H1 (cell line): ENCODE measurements around the gene AK2. TPM values are rescaled to one million over a fixed set of nuclear protein-coding genes. Genes with fewer than 3 reads are reported as not detected.

Experiments
- CTCF ChIA-PET: fragments of 300-600 bp; sonication (Branson Sonifier 250); formaldehyde crosslinking; loops from one replicate; lab custom pipeline; 2021; ENCODE audit not compliant: partially characterized antibody; lab: Charles Lee
- POLR2A ChIA-PET: fragments of 300-600 bp; sonication (Branson Sonifier 250); formaldehyde crosslinking; loops from one replicate; lab custom pipeline; 2021; ENCODE audit warnings: inconsistent platforms; ENCODE audit not compliant: partially characterized antibody; lab: Charles Lee
- DNase-seq, 2 experiments: peaks; one replicate each; pipeline versions ENCODE4 v3.0.0 to v3.0.0-alpha.2; 2010 to 2022; ENCODE audit warnings: low spot score in 2 of 2, low read depth in 1 of 2, mixed read lengths in 1 of 2
- FAIRE-seq: peaks from 2 replicates; lab custom pipeline; 2011; peaks lifted over from hg19 to GRCh38; lab: Jason Lieb, UNC
- H2AFZ ChIP-seq: 2 replicates; pipeline ENCODE4 v1.8.1; 2012; ENCODE audit warnings: low read length, inconsistent platforms
- H2AK5ac ChIP-seq: 2 replicates; pipeline ENCODE4 v1.6.1; 2013; ENCODE audit warnings: low read depth, low read length
- H2BK120ac ChIP-seq: replicated peaks from 2 replicates; pipeline ENCODE3; 2013; ENCODE audit warnings: low read depth, low read length, inconsistent platforms
- H2BK12ac ChIP-seq: 2 replicates; pipeline ENCODE4 v1.6.1; 2013; ENCODE audit warnings: low read depth, low read length
- H2BK15ac ChIP-seq: 2 replicates; pipeline ENCODE4 v1.6.1; 2013; ENCODE audit warnings: low read length
- H2BK20ac ChIP-seq: 2 replicates; pipeline ENCODE4 v1.6.1; 2013; ENCODE audit warnings: low read length
- H2BK5ac ChIP-seq: 2 replicates; pipeline ENCODE4 v1.6.1; 2013; ENCODE audit warnings: low read depth, low read length
- H3K14ac ChIP-seq: 2 replicates; pipeline ENCODE4 v1.6.1; 2013; ENCODE audit warnings: inconsistent platforms; ENCODE audit not compliant: insufficient read length
- H3K18ac ChIP-seq: 2 replicates; pipeline ENCODE4 v1.6.1; 2013; ENCODE audit warnings: low read length; ENCODE audit errors: extremely low read depth
- H3K23ac ChIP-seq: 2 replicates; pipeline ENCODE4 v1.6.1; 2013; ENCODE audit warnings: inconsistent platforms; ENCODE audit not compliant: insufficient read length
- H3K23me2 ChIP-seq: 2 replicates; pipeline ENCODE4 v1.6.1; 2013; ENCODE audit warnings: low read depth, low read length
- H3K27ac ChIP-seq: 2 replicates; pipeline ENCODE4 v1.6.1; 2011; ENCODE audit warnings: low read depth, low read length, inconsistent platforms
- H3K27me3 ChIP-seq, 4 experiments: replicated peaks in 1 of 4; 1 replicate in 1 of 4; 2 replicates in 3 of 4; pipeline versions ENCODE4 v1.6.1 to v1.8.1; 2011 to 2013; ENCODE audit warnings: low read length in 3 of 4, mild to moderate bottlenecking in 3 of 4, inconsistent platforms in 2 of 4, mixed read lengths in 2 of 4, moderate library complexity in 1 of 4; ENCODE audit not compliant: control insufficient read depth in 3 of 4, insufficient read depth in 3 of 4; ENCODE audit errors: extremely low read depth in 1 of 4
- H3K36me3 ChIP-seq, 4 experiments: 2 replicates each; pipeline versions ENCODE4 v1.6.1 to v1.8.1; 2011 to 2013; ENCODE audit warnings: mild to moderate bottlenecking in 4 of 4, low read length in 3 of 4, moderate library complexity in 2 of 4, control low read depth in 1 of 4, inconsistent platforms in 1 of 4; ENCODE audit not compliant: insufficient read depth in 4 of 4, control insufficient read depth in 2 of 4
- H3K4ac ChIP-seq: replicated peaks from 2 replicates; pipeline ENCODE3; 2013; ENCODE audit warnings: low read length, low read depth, mixed read lengths, inconsistent platforms; ENCODE audit not compliant: insufficient read length
- H3K4me1 ChIP-seq, 4 experiments: replicated peaks in 1 of 4; 1 replicate in 1 of 4; 2 replicates in 3 of 4; pipeline versions ENCODE4 v1.6.1 to v1.8.1; 2011 to 2013; ENCODE audit warnings: low read length in 3 of 4, inconsistent platforms in 2 of 4, mixed read lengths in 1 of 4; ENCODE audit not compliant: insufficient read depth in 4 of 4, control insufficient read depth in 3 of 4
- H3K4me2 ChIP-seq, 2 experiments: 2 replicates each; pipeline versions ENCODE4 v1.6.1 to v1.8.1; 2011 to 2013; ENCODE audit warnings: low read depth in 2 of 2, low read length in 2 of 2, control low read depth in 1 of 2, inconsistent platforms in 1 of 2, mild to moderate bottlenecking in 1 of 2; ENCODE audit not compliant: insufficient read depth in 1 of 2
- H3K4me3 ChIP-seq, 4 experiments: fragments of 200-600, 300-600 bp in 1 of 4; sonication (generic), shearing (Covaris generic), sonication (Bioruptor Twin) in 1 of 4; 2 replicates each; pipeline versions ENCODE4 v1.5.1 to v1.8.1; 2011 to 2016; ENCODE audit warnings: low read length in 4 of 4, low read depth in 3 of 4, control low read depth in 2 of 4, inconsistent platforms in 2 of 4, mild to moderate bottlenecking in 2 of 4, mixed read lengths in 1 of 4, moderate library complexity in 1 of 4; ENCODE audit not compliant: insufficient read depth in 2 of 4; ENCODE audit errors: extremely low read depth in 1 of 4
- H3K56ac ChIP-seq: replicated peaks from 2 replicates; pipeline ENCODE3; 2013; ENCODE audit warnings: low read depth, mild to moderate bottlenecking, mixed read lengths, low read length, inconsistent platforms; ENCODE audit not compliant: insufficient read length
- H3K79me1 ChIP-seq: 2 replicates; pipeline ENCODE4 v1.6.1; 2013; ENCODE audit warnings: low read depth, low read length, control low read depth
- H3K79me2 ChIP-seq, 2 experiments: 2 replicates each; pipeline versions ENCODE4 v1.6.1 to v1.8.1; 2012 to 2013; ENCODE audit warnings: low read length in 2 of 2, mild to moderate bottlenecking in 2 of 2, inconsistent platforms in 1 of 2; ENCODE audit not compliant: insufficient read depth in 2 of 2, control insufficient read depth in 1 of 2
- H3K9ac ChIP-seq, 4 experiments: replicated peaks in 1 of 4; 1 replicate in 1 of 4; 2 replicates in 3 of 4; pipeline versions ENCODE4 v1.6.1 to v1.8.1; 2011 to 2013; ENCODE audit warnings: low read depth in 3 of 4, low read length in 3 of 4, control low read depth in 2 of 4, mild to moderate bottlenecking in 2 of 4, moderate library complexity in 2 of 4, inconsistent platforms in 1 of 4; ENCODE audit errors: extremely low read depth in 1 of 4
- H3K9me3 ChIP-seq, 2 experiments: 2 replicates each; pipeline versions ENCODE4 v1.6.1 to v1.8.1; 2012 to 2013; ENCODE audit warnings: mild to moderate bottlenecking in 2 of 2, moderate library complexity in 2 of 2, control low read depth in 1 of 2, inconsistent platforms in 1 of 2, low read depth in 1 of 2, low read length in 1 of 2, mixed read lengths in 1 of 2; ENCODE audit not compliant: insufficient read depth in 2 of 2
- H4K20me1 ChIP-seq, 2 experiments: replicated peaks in 1 of 2; 2 replicates each; pipeline versions ENCODE3 to v1.8.1; 2011 to 2013; ENCODE audit warnings: inconsistent platforms in 2 of 2, low read length in 2 of 2, mild to moderate bottlenecking in 1 of 2; ENCODE audit not compliant: insufficient read depth in 2 of 2, control insufficient read depth in 1 of 2
- H4K5ac ChIP-seq: 2 replicates; pipeline ENCODE4 v1.6.1; 2013; ENCODE audit warnings: low read length, low read depth, mixed read lengths, inconsistent platforms; ENCODE audit not compliant: insufficient read length
- H4K8ac ChIP-seq: 2 replicates; pipeline ENCODE4 v1.8.0; 2013; ENCODE audit warnings: mild to moderate bottlenecking, moderate library complexity, low read length, inconsistent platforms; ENCODE audit not compliant: insufficient read depth; ENCODE audit errors: extremely low read depth
- H4K91ac ChIP-seq: replicated peaks from 2 replicates; pipeline ENCODE3; 2013; ENCODE audit warnings: low read length, mixed read lengths, inconsistent platforms; ENCODE audit not compliant: insufficient read length
- FOSL1 ChIP-seq: IDR thresholded peaks from 2 replicates; pipeline ENCODE4 v1.6.1; 2011; ENCODE audit warnings: mild to moderate bottlenecking, low read depth, low read length, moderate library complexity; ENCODE audit not compliant: insufficient read depth
- HDAC2 ChIP-seq, 2 experiments: fragments of 300-600 bp in 1 of 2; sonication (generic) in 1 of 2; IDR thresholded peaks; 2 replicates each; pipeline ENCODE4 v1.6.1; 2011 to 2012; ENCODE audit warnings: low read depth in 2 of 2, low read length in 2 of 2, mild to moderate bottlenecking in 2 of 2, moderate library complexity in 2 of 2, borderline replicate concordance in 1 of 2, inconsistent platforms in 1 of 2
- KDM1A ChIP-seq: fragments of 200-600, 300-600 bp; sonication (generic); IDR thresholded peaks from 2 replicates; pipeline ENCODE4 v1.7.1; 2016; ENCODE audit warnings: mild to moderate bottlenecking, low read length, borderline replicate concordance
- SP1 ChIP-seq: IDR thresholded peaks from 2 replicates; pipeline ENCODE4 v1.6.1; 2011; ENCODE audit warnings: low read depth, low read length
- TCF12 ChIP-seq: IDR thresholded peaks from 2 replicates; pipeline ENCODE4 v1.6.1; 2011; ENCODE audit warnings: low read depth, mild to moderate bottlenecking, low read length
- WGBS, 2 experiments: shearing (Covaris generic) in 1 of 2; methylation state at CpG; one replicate each; pipeline versions ENCODE4 v1.1.6 to v1.1.7; 2013 to 2015; ENCODE audit warnings: low lambda C conversion rate in 2 of 2, mixed read lengths in 2 of 2, inconsistent platforms in 1 of 2, low coverage in 1 of 2, missing lambda C conversion rate in 1 of 2; ENCODE audit not compliant: insufficient replicate concordance in 2 of 2, insufficient coverage in 1 of 2, insufficient read length in 1 of 2; ENCODE audit errors: extremely low coverage in 1 of 2, missing lambda C conversion rate in 1 of 2; 5-methylcytosine and 5-hydroxymethylcytosine counted together
- polyA plus RNA-seq, 7 experiments: library from polyadenylated mRNA; depleted of rRNA in 3 of 7; stranded (reverse) in 5 of 7; unstranded in 2 of 7; fragments of >200 nt in 5 of 7; fragments of 200-250 nt in 2 of 7; gene quantifications; 1 replicate in 5 of 7; 2 replicates in 1 of 7; 4 replicates in 1 of 7; pipeline versions ENCODE4 v1.2.1 to v1.2.3, GENCODE V29; 2011 to 2013; ENCODE audit warnings: missing spikeins in 2 of 7, mixed read lengths in 2 of 7
- total RNA-seq: library from RNA; stranded (reverse); fragmentation: NEBNext Ultra II Directional; extraction: Animal tissue kit (Norgen Biotek cat#: 25700); gene quantifications from 2 replicates; pipeline ENCODE4 v1.2.1, GENCODE V29; 2021

The AK2 gene
- total and polyA plus RNA-seq, 2 of the 8 experiments (the other 6 are each of a cell fraction or from before 2014, with no cell fraction given) = 92.3 to 137 TPM

GRCh38 chr1:33074193-33074945 lies 37.7 kb upstream of the AK2 start:
- Histone ChIP-seq H3K14ac (no peak overlapping the region), H3K4me3 (no peak overlapping the region), H2BK15ac (no peak overlapping the region), H2BK12ac (no peak overlapping the region), H3K4ac (no peak overlapping the region), H3K27ac (no peak overlapping the region), H2AFZ (no peak overlapping the region), H3K79me1 (no peaks in the 10 kb centered on the region), H3K9me3 (no peaks in the 10 kb centered on the region), H3K79me2 (no peaks in the 10 kb centered on the region), H3K56ac (no peak overlapping the region), H4K5ac (no peak overlapping the region), H4K8ac (no peak overlapping the region), H3K23me2 (no peaks in the 10 kb centered on the region)
- CTCF ChIA-PET = interaction anchor here (0.8 to 1.3 kb wide), 6 partner anchors 11 to 52 kb away, joined by 3 to 7 read pairs (median 4); no protein-coding TSS in a partner anchor
- POLR2A ChIA-PET = interaction anchor here (1.2 to 1.4 kb wide), 2 partner anchors 9 to 12 kb away, joined by 3 read pairs; no protein-coding TSS in a partner anchor
- WGBS, 2 experiments = 88% methylated on average over 4 of the region's 4 CpGs; no CpG with 5 or more reads in 1 of the 2 experiments
- no peak for DNase-seq
- FAIRE-seq = no peak
- no peak for TF ChIP-seq SP1
- TF ChIP-seq KDM1A = no peak
- no peak for TF ChIP-seq FOSL1
- no peak for TF ChIP-seq HDAC2 (IDR thresholded peaks at IDR 0.05; ENCODE audit: borderline replicate concordance in 1 of 2, low read depth in 2 of 2, low read length in 2 of 2)
- no peak for TF ChIP-seq TCF12
- TF ChIP-seq, all 59 proteins: peak for 0
- Histone ChIP-seq H2BK20ac (no peak overlapping the region), H3K18ac (no peak overlapping the region), H3K23ac (no peak overlapping the region), H3K36me3 (no peaks in the 10 kb centered on the region), H2BK5ac (no peak overlapping the region), H2AK5ac (no peak overlapping the region), H4K20me1 (no peaks in the 10 kb centered on the region), H2BK120ac (no peak overlapping the region), H3K4me2 (no peak overlapping the region), H3K9ac (no peak overlapping the region), H3K27me3 (peaks cover 0 to 2% (median 0%) of the 10 kb centered on the region in 4 experiments; a peak in 1 of 7 replicates), H4K91ac (no peak overlapping the region), H3K4me1 (no peaks in the 10 kb centered on the region)
